Raji (cell line): ENCODE data around the gene MTX2.

Experiments used
- POLR2A ChIP-seq: IDR thresholded peaks from 2 replicates; pipeline ENCODE4 v1.6.1; 2011; ENCODE audit warnings: low read depth, low read length, control low read depth; ENCODE audit not compliant: insufficient read depth

Gene MTX2

GRCh38 chr2:176269319-176270099 is at the start of gene MTX2:
Gene MTX2, plus strand, starts transcription at chr2:176269442. Its CDS starts 188 bp downstream, at chr2:176269630.
- peak; percentile 89 for TF ChIP-seq POLR2A

- TF ChIP-seq POLR2A: no peak
These were observed 41.4 kb upstream of the MTX2 start for GRCh38 chr2:176227874-176228273.

- no peak for TF ChIP-seq POLR2A
These were observed 35.1 kb upstream of the MTX2 start for GRCh38 chr2:176234156-176234555.

DNA sequence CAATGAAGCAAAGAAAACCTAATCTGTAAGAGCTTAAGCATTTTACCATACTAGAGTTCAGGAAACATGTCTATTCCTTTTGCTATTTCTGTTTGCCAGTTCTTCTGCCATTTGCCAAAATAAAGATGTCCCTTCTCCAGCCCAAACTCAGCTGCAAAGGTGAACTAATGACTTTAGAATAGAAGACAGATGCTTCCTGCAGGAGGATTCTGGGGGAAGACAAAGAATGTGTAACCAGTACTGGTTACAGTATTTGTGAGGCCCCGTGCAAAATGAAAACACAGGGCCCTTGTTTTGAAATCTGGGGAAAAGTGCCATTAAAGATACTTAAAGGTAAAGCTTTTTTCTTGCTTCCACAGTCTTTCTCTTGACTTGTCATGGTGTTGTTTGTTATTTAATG is 34.3 kb upstream of the MTX2 start:
- no peak for TF ChIP-seq POLR2A

DNA sequence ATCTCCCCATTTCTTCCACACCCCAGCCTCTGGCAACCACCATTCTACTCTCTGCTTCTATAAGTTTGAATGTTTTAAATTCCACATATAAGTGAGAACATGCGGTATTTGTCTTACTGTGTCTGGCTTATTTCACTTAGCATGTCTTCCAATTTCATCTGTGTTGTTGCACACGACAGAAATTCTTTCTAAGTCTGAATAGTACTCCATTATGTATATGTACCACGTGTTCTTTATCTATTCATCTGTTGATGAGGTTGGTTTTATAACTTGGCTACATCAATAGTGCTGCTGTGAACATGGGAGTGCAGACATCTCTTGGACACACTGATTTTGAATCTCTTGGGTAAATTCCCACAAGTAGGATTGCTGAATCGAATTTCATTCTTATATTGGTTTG is 31.8 kb upstream of the MTX2 start:
- no peak for TF ChIP-seq POLR2A

DNA sequence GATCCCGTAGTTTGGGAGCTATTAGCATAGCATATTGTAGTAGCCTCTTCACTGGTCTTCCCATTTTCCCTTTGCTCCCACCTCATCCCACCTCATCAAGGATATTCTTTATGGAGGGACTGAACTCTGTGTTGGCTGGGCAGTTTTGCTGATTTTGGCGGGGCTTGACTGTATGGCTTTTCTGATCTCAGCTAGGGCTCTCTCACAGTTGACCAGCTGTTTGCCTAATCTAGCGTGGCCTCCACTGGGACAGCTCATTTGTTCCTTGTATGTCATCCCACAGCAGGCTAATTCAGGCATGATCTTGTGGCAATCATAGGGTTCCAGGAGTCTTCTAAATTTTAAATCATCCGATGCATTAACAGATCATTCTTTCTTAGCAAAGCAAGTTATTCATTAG is 30.2 kb upstream of the MTX2 start:
- no peak for TF ChIP-seq POLR2A

DNA sequence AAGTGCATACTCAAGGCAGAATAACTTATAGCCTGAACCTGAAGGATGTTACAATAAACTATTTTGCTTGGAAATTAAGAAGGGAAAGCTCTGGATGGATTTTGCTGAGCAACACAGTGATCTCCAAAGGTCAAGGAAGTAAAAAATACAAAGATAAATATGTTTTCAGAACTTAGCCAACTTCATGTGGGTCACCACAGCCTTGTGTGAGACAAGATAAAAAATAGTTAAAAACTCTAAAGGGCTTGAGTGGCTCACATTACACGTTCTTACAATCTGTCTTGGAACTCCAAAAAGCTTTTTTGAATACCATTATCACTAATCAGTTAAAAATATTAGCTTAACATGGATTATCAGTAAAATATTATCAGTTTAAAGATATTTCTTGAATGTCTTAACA is 28.9 kb upstream of the MTX2 start:
- TF ChIP-seq POLR2A: no peak

GRCh38 chr2:176242276-176242675 is 27.0 kb upstream of the MTX2 start:
- TF ChIP-seq POLR2A: no peak

DNA sequence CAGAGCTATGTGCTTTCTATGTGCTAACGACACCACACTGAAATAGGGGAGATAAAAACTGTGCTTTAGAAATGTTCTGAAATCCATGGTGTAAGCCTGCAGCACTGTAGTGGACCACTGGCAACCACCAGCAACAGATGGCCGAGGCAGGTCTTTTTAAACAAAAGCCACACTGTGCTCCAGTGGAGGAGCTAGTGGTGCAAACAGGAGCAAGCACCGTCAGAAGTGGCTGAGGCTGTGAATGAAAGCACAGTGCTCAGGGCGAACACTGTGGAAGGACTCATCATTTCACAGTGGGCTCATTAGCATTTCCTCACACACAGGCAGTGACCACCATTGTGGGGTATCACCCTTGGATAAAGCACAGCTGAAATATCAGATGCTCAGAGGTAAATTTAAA is 22.9 kb upstream of the MTX2 start:
- no peak for TF ChIP-seq POLR2A

GRCh38 chr2:176247859-176248258 is 21.4 kb upstream of the MTX2 start:
- no peak for TF ChIP-seq POLR2A

- TF ChIP-seq POLR2A: no peak
These were observed 17.3 kb upstream of the MTX2 start for GRCh38 chr2:176251928-176252327.

GRCh38 chr2:176260689-176261088 is 8.6 kb upstream of the MTX2 start:
- TF ChIP-seq POLR2A: no peak

DNA sequence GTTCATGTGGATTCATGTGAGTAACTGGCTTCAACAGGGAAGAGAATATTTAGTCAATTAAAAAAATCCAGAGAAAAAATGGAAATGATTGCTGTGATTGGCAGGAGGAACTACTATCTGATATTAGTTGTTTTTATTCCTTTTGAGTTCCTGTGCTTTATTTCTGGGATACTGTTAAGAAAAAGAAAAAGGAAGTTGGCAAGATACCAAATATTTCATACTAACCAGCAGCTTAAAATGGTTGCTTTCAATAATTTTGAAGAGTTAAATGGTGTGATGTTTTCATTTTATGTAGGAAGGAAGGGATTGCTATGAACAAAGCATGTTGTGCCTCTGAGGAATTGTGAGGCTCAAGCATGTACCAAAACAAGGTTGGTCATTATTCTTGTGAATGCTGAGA is 8.1 kb upstream of the MTX2 start:
- no peak for TF ChIP-seq POLR2A

DNA sequence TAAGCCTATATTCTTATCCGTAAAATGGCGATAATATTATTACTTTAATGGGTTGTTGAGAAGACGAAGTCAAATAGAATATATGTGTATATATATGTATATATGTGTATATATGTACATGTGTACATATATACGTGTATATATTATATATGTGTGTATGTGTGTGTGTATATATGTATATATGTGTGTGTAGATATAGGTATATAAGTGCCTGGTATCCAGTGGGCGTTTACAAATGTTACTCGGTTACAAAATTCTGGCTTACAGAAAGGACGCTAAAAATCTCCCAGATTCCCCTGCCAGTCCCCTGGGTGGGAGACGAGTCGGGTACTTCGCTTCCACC is 295 bp upstream of the MTX2 start:
- TF ChIP-seq POLR2A: no peak

GRCh38 chr2:176270100-176270750 is 983 bp downstream of the MTX2 start:
- TF ChIP-seq POLR2A: no peak

- no peak for TF ChIP-seq POLR2A
These were observed 3.7 kb downstream of the MTX2 start for GRCh38 chr2:176272870-176273459.
